ENCODE results near the gene ERFE.

- TF ChIP-seq GATA1 (IDR thresholded peaks at IDR 0.05; ENCODE audit: low read depth, low read length) = no peak
- TF ChIP-seq POLR2A (IDR thresholded peaks at IDR 0.05; ENCODE audit: low read length) = no peak
These were observed 7.6 kb upstream of the ERFE start for GRCh38 chr2:238151205-238151604.
